ENCODE measurements around the gene DSC1. TPM values are rescaled to one million over a fixed set of nuclear protein-coding genes. Genes with fewer than 3 reads are reported as not detected.

DSC1 gene
- total RNA-seq, 3 donors from 2014 or later, result 0.07 TPM; not detected in 2

DNA sequence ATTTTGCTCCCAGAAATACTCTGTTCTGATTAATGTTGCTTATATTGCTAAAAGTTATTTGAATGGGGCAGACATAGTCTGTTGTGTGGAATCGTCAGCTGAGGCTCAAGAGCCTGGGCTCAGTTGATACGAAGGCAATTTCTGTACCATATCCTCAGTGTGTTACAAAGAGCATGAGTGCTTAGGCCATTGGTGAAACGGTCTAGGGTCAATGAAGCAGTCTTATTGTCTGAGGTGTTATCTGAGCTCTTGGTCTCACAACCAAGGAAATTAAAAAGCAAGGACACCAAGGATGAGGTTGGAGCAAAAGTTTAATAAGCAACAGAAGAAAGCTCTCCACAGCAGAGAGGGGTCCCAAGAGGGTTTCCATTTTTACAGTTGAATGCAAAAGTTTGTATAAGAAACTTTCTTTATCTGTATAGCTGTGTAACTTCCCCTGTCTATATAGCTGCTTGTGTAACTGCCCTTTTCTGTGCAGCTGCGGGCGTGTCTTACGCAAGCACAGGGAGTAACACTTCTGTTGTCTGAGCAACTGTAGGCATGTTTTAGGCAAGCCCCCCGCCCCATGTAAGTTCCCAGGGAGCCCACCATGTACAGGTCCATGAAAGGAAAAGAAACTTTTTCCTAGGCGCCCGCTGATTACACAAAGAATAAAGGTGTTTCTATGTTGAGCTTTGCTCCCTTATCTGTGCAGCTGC, 40.6 kb upstream of the DSC1 start:
- Histone ChIP-seq H3K4me1 (ENCODE audit: low read depth) (peaks cover 13% of the 10 kb centered on the region), H3K4me3 (no peak overlapping the region), H3K36me3 (ENCODE audit: low read depth) (no peaks in the 10 kb centered on the region), H3K9me3 (no peaks in the 10 kb centered on the region)
- intact Hi-C loops (cut with DNase I, micrococcal nuclease), result loop anchor here in 1 of 2 donors (5.0 kb wide), 1 partner anchor 101 kb away; the partner anchor contains the start of gene DSC2
- TF ChIP-seq CTCF (IDR thresholded peaks at IDR 0.05), result no peak
- peak; percentile 61 to 70 (median 70) for DNase-seq
- peak; percentile 15 for ATAC-seq

- ATAC-seq (peak; percentile 83), DNase-seq (peak in 1 of 3 donors; percentile 16)
- intact Hi-C loops (cut with DNase I, micrococcal nuclease), result no loop called here
- H3K36me3 ChIP-seq (ENCODE audit: low read depth), result no peaks in the 10 kb centered on the region
- H3K9me3 ChIP-seq, result no peaks in the 10 kb centered on the region
- no peak overlapping the region for H3K4me3 ChIP-seq
- TF ChIP-seq CTCF (IDR thresholded peaks at IDR 0.05), result no peak
- peaks cover 14% of the 10 kb centered on the region for H3K4me1 ChIP-seq (ENCODE audit: low read depth)
Measured at GRCh38 chr18:31199190-31199769, 36.6 kb upstream of the DSC1 start.

DNA sequence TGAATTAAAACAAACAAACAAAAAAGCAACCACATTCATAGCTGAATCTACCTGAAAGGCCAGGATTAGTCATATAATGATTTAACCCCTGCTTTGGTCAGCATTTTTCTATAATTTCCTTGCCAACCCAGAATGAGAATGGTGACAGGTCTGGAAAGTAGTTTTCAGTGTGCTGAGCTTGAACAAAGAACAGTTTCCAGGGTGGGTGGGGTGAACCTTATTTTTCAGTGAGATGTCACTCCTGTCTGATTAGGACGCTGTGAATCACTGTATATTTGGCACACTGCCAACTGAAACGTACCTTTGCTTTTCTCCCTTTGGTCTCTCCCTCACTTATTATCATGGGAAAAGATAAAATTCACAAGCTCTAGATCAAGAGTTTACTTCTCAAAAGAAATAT, 35.0 kb upstream of the DSC1 start:
- intact Hi-C loops (cut with DNase I, micrococcal nuclease), result no loop called here

GRCh38 chr18:31195063-31195462, 32.4 kb upstream of the DSC1 start:
- H3K9me3 ChIP-seq, result no peaks in the 10 kb centered on the region
- peaks cover 8% of the 10 kb centered on the region for H3K4me1 ChIP-seq (ENCODE audit: low read depth)
- DNase-seq (no peak), ATAC-seq (no peak)
- no peak for TF ChIP-seq CTCF (IDR thresholded peaks at IDR 0.05)
- H3K4me3 ChIP-seq, result no peak overlapping the region
- H3K36me3 ChIP-seq (ENCODE audit: low read depth), result no peaks in the 10 kb centered on the region
- intact Hi-C loops (cut with DNase I, micrococcal nuclease), result no loop called here

More for the DNA sequence above, 35.0 kb upstream of the DSC1 start:
- TF ChIP-seq CTCF (IDR thresholded peaks at IDR 0.05), result no peak
- ATAC-seq, result peak; percentile 52
- H3K4me1 ChIP-seq (ENCODE audit: low read depth), result peaks cover 8% of the 10 kb centered on the region
- DNase-seq, result peak in 1 of 3 donors; percentile 26
- H3K9me3 ChIP-seq, result no peaks in the 10 kb centered on the region
- H3K36me3 ChIP-seq (ENCODE audit: low read depth), result no peaks in the 10 kb centered on the region
- no peak overlapping the region for H3K4me3 ChIP-seq

DNA sequence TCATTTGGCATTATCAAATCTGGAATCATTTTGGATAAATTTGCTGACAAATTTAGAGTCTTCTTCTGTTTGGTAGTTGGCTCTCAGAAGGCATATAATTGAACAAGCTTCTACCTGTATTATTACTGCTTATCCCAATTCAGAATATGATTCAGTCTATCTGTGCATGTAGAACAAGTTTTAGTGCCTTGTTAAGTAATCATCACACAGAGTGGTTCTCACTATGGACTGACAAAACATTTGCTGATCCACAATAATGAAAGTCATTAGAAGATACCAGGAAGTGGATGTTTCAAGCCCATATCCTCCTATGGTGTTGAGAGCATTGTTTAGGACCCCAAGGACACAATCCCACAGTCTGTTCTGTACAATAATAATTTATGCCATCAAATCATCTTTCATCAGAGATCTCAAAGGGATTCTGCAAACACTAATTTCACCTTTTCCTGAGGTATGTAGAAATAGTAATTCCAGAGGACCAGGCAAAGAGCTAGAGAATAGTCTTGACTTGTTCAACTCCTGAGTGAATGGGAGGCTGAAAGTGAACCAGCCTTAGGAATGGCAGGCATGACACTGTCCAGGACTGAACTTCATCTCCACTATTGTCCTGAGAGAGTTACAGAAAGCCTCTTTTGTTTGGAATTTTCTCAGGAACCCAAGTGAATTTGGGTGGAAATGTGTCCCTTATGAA, 29.6 kb upstream of the DSC1 start:
- Histone ChIP-seq H3K36me3 (ENCODE audit: low read depth) (no peaks in the 10 kb centered on the region), H3K4me1 (ENCODE audit: low read depth) (no peaks in the 10 kb centered on the region), H3K4me3 (no peak overlapping the region), H3K9me3 (no peaks in the 10 kb centered on the region)
- ATAC-seq, result no peak
- no peak for DNase-seq
- no peak for TF ChIP-seq CTCF (IDR thresholded peaks at IDR 0.05)
- intact Hi-C loops (cut with DNase I, micrococcal nuclease), result no loop called here
